ENCODE results near the gene NNMT.
"Not testable (repeated sequence)": the region's sequence is repeated elsewhere in the genome, so short reads cannot be mapped to it uniquely, and the experiment has no call there.

The NNMT gene

GRCh38 chr11:114304969-114305368 is 8.8 kb downstream of the NNMT start:
- DNase-seq (ENCODE audit: extremely low read depth in 1 of 2, low read depth in 1 of 2): no peak

GRCh38 chr11:114307524-114308203 is 11.5 kb downstream of the NNMT start:
- DNase-seq (ENCODE audit: extremely low read depth in 1 of 2, low read depth in 1 of 2): no peak

- DNase-seq (ENCODE audit: extremely low read depth in 1 of 2, low read depth in 1 of 2): no peak
These were observed 12.5 kb downstream of the NNMT start for GRCh38 chr11:114308689-114309089.

- no peak for DNase-seq (ENCODE audit: extremely low read depth in 1 of 2, low read depth in 1 of 2)
These were observed 13.3 kb downstream of the NNMT start for GRCh38 chr11:114309517-114309916.

GRCh38 chr11:114310095-114310494 is 13.9 kb downstream of the NNMT start:
- DNase-seq (ENCODE audit: extremely low read depth in 1 of 2, low read depth in 1 of 2): no peak

- DNase-seq (ENCODE audit: extremely low read depth in 1 of 2, low read depth in 1 of 2): no peak
These were observed 15.7 kb downstream of the NNMT start for GRCh38 chr11:114311946-114312345.

- DNase-seq (ENCODE audit: extremely low read depth in 1 of 2, low read depth in 1 of 2): no peak
These were observed 17.9 kb downstream of the NNMT start for GRCh38 chr11:114314096-114314495.

GRCh38 chr11:114315749-114316368 is 19.7 kb downstream of the NNMT start:
- DNase-seq (ENCODE audit: extremely low read depth in 1 of 2, low read depth in 1 of 2): no peak

- no peak for DNase-seq (ENCODE audit: extremely low read depth in 1 of 2, low read depth in 1 of 2)
These were observed 21.0 kb downstream of the NNMT start for GRCh38 chr11:114316980-114317786.

- no peak for DNase-seq (ENCODE audit: extremely low read depth in 1 of 2, low read depth in 1 of 2)
These were observed 21.6 kb downstream of the NNMT start for GRCh38 chr11:114317787-114318137.

- no peak for DNase-seq (ENCODE audit: extremely low read depth in 1 of 2, low read depth in 1 of 2)
These were observed 22.2 kb downstream of the NNMT start for GRCh38 chr11:114318361-114318760.

GRCh38 chr11:114319716-114320328 is 23.6 kb downstream of the NNMT start:
- DNase-seq (ENCODE audit: extremely low read depth in 1 of 2, low read depth in 1 of 2): no peak

- no peak for DNase-seq (ENCODE audit: extremely low read depth in 1 of 2, low read depth in 1 of 2)
These were observed 25.5 kb downstream of the NNMT start for GRCh38 chr11:114321621-114322257.

GRCh38 chr11:114322934-114323333 is 26.7 kb downstream of the NNMT start:
- DNase-seq (ENCODE audit: extremely low read depth in 1 of 2, low read depth in 1 of 2): no peak

- no peak for DNase-seq (ENCODE audit: extremely low read depth in 1 of 2, low read depth in 1 of 2)
These were observed 30.0 kb downstream of the NNMT start for GRCh38 chr11:114326151-114326550.

- no peak for DNase-seq (ENCODE audit: extremely low read depth in 1 of 2, low read depth in 1 of 2)
These were observed 30.6 kb downstream of the NNMT start for GRCh38 chr11:114326776-114327175.

- no peak for DNase-seq (ENCODE audit: extremely low read depth in 1 of 2, low read depth in 1 of 2)
These were observed 34.2 kb downstream of the NNMT start for GRCh38 chr11:114330373-114330772.

GRCh38 chr11:114340311-114341131 is 44.3 kb downstream of the NNMT start:
- DNase-seq (ENCODE audit: extremely low read depth in 1 of 2, low read depth in 1 of 2): no peak

- not testable (repeated sequence) for DNase-seq (ENCODE audit: extremely low read depth in 1 of 2, low read depth in 1 of 2)
These were observed 45.5 kb downstream of the NNMT start for GRCh38 chr11:114341667-114342066.

GRCh38 chr11:114342476-114342875 is 46.3 kb downstream of the NNMT start:
- DNase-seq (ENCODE audit: extremely low read depth in 1 of 2, low read depth in 1 of 2): no peak

Data from activated CD8-positive, alpha-beta memory T cell treated with anti-CD3 and anti-CD28 coated beads for 1 hour (primary cell).